ENCODE data around the gene CLEC20A.

- TF ChIP-seq, protein P1, sequence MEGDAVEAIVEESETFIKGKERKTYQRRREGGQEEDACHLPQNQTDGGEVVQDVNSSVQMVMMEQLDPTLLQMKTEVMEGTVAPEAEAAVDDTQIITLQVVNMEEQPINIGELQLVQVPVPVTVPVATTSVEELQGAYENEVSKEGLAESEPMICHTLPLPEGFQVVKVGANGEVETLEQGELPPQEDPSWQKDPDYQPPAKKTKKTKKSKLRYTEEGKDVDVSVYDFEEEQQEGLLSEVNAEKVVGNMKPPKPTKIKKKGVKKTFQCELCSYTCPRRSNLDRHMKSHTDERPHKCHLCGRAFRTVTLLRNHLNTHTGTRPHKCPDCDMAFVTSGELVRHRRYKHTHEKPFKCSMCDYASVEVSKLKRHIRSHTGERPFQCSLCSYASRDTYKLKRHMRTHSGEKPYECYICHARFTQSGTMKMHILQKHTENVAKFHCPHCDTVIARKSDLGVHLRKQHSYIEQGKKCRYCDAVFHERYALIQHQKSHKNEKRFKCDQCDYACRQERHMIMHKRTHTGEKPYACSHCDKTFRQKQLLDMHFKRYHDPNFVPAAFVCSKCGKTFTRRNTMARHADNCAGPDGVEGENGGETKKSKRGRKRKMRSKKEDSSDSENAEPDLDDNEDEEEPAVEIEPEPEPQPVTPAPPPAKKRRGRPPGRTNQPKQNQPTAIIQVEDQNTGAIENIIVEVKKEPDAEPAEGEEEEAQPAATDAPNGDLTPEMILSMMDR (IDR thresholded peaks at IDR 0.05 in 8 of 11, conservative IDR thresholded peaks at IDR 0.05 in 3 of 11): no peak
- no peak for TF ChIP-seq POLR2A (IDR thresholded peaks at IDR 0.05)
These were observed 40.8 kb upstream of the CLEC20A start for GRCh38 chr1:178537382-178538090.

Data from spleen (tissue), 7 donors.